ENCODE measurements around the gene DNAI1.

Gene DNAI1

GRCh38 chr9:34498553-34498952, 39.9 kb downstream of the DNAI1 start:
- DNase-seq (ENCODE audit: low read depth) = no peak
- no peak for TF ChIP-seq CTCF (conservative IDR thresholded peaks at IDR 0.05; ENCODE audit: low read depth, low read length)
- H3K4me3 ChIP-seq (ENCODE audit: low read length) = no peak overlapping the region

GRCh38 chr9:34499076-34499475, 40.5 kb downstream of the DNAI1 start:
- no peak overlapping the region for H3K4me3 ChIP-seq (ENCODE audit: low read length)
- no peak for DNase-seq (ENCODE audit: low read depth)
- no peak for TF ChIP-seq CTCF (conservative IDR thresholded peaks at IDR 0.05; ENCODE audit: low read depth, low read length)

- no peak for DNase-seq (ENCODE audit: low read depth)
- no peak overlapping the region for H3K4me3 ChIP-seq (ENCODE audit: low read length)
- peak; percentile 99 for TF ChIP-seq CTCF (conservative IDR thresholded peaks at IDR 0.05; ENCODE audit: low read depth, low read length)
Observed at GRCh38 chr9:34500623-34501267, 42.1 kb downstream of the DNAI1 start.

GRCh38 chr9:34501372-34501771, 42.8 kb downstream of the DNAI1 start:
- no peak for DNase-seq (ENCODE audit: low read depth)
- H3K4me3 ChIP-seq (ENCODE audit: low read length) = no peak overlapping the region

GRCh38 chr9:34501889-34502425, 43.4 kb downstream of the DNAI1 start:
- peak; percentile 9 for DNase-seq (ENCODE audit: low read depth)
- no peak overlapping the region for H3K4me3 ChIP-seq (ENCODE audit: low read length)
- peak; percentile 43 for TF ChIP-seq CTCF (conservative IDR thresholded peaks at IDR 0.05; ENCODE audit: low read depth, low read length)

More at GRCh38 chr9:34501372-34501771, 42.8 kb downstream of the DNAI1 start:
- no peak for TF ChIP-seq CTCF (conservative IDR thresholded peaks at IDR 0.05; ENCODE audit: low read depth, low read length)

- no peak for TF ChIP-seq CTCF (conservative IDR thresholded peaks at IDR 0.05; ENCODE audit: low read depth, low read length)
- H3K4me3 ChIP-seq (ENCODE audit: low read length) = no peak overlapping the region
- no peak for DNase-seq (ENCODE audit: low read depth)
Observed at GRCh38 chr9:34502471-34502870, 43.9 kb downstream of the DNAI1 start.

- TF ChIP-seq CTCF (conservative IDR thresholded peaks at IDR 0.05; ENCODE audit: low read depth, low read length) = no peak
- no peak overlapping the region for H3K4me3 ChIP-seq (ENCODE audit: low read length)
- no peak for DNase-seq (ENCODE audit: low read depth)
Observed at GRCh38 chr9:34502891-34503290, 44.3 kb downstream of the DNAI1 start.
